GM18507 (cell line): ENCODE measurements around the gene PTGDR2.

Experiments used
- DNase-seq: peaks from one replicate; pipeline ENCODE4 v3.0.0; 2011; ENCODE audit warnings: low read depth; ENCODE audit not compliant: insufficient read length; ENCODE audit errors: extremely low spot score
- FAIRE-seq: peaks from 2 replicates; lab custom pipeline; 2011; peaks lifted over from hg19 to GRCh38; lab: Jason Lieb, UNC

The PTGDR2 gene

DNA sequence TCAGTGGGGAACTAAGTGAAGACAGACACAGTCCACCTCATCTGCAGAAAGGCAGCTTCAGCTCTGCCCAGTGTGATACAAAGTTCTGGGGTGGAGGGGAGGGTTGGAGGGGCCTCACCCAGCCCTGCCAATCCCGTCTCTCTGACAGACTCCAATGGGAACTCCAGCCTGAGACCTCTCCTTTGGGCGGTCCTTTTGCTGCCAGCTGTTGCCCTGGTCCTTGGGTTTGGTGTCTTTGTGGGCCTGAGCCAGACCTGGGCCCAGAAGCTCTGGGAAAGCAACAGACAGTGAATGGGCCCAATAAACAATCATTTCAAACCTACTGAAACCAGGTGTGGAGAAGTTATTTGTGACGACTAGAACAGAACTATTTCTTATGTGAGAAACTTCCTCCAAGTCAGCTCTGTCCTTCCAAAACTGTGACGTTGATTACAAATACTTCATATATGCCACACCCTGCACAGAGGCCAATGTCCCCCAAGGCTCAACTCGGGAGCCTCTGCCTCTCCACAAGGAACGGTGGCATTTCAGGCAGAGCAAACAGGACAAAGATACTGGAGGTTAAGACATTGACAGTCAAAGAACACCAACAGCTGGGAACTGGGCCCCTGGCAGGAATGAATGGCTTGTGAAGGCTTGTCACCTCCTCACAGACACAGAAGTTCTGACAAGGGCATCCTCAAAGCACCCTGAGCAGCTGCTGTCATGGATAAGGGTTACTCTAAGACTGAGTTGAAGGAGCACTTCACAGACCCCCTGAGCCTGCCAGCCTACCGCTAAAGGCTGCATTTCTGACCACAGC, 19.8 kb upstream of the PTGDR2 start:
- FAIRE-seq (no peak), DNase-seq (no peak)

DNA sequence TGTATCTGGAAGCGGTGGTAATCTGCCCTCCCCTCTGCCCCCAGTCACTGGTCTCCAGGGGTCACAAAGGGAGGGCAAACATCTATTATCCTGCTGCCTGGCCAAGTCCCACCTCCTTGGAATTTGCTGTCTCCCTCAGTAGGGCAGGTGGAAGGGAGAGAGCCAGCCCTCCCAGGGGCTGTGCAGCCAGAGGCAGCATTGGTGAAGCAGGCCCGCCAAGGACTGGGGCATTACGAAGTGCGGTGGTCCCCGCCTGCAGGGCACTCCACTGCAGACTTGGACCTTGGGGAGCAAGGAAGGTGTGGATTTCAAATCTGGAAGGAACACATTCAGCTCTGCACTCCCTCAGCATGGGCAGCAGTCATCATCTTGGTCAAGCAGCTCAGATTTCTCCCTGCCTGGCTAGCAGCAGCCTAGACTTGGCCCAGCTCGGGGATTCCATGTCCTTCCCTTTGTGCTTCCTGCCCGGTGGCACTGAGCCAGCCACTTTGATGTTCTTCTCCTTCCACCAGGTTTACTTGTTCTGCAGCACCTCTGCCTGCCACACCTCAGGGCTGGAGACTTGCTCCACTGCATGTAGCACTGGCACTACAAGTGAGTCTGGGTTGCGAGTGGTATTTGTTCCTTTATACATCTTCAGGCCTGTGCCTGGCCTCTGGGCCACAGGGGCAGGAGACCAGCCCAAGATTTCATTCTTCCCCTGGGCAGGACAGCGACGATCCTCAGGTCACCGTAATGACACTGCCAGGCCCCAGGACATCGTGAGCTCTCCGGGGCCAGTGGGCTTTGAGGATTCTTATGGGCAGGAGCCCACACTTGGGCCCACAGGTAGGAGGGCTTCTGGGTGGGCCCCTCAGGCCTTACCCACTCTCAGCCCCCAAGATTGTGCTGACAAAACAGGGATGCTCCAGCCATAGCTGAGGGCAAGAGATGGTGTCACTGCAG, 18.9 kb upstream of the PTGDR2 start:
- FAIRE-seq (no peak), DNase-seq (no peak)

DNA sequence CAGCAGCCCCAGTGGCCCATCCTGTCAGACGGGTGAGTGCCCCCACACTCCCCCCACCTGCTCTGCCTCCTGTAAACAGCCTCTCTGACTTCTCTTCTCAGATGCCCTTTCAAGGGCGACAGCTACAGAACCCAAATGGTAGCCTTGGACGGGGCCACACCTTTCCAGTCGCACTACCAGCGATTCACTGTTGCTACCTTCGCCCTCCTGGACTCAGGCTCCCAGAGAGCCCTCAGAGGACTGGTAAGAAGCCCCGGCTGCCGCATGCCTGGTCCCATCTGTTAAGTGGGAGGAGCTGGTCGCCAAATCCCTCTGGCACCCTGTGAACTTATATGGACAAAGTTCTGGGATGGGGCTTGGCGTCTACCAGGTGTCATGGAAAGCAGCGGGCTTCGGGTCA, 17.8 kb upstream of the PTGDR2 start:
- FAIRE-seq (no peak), DNase-seq (no peak)

DNA sequence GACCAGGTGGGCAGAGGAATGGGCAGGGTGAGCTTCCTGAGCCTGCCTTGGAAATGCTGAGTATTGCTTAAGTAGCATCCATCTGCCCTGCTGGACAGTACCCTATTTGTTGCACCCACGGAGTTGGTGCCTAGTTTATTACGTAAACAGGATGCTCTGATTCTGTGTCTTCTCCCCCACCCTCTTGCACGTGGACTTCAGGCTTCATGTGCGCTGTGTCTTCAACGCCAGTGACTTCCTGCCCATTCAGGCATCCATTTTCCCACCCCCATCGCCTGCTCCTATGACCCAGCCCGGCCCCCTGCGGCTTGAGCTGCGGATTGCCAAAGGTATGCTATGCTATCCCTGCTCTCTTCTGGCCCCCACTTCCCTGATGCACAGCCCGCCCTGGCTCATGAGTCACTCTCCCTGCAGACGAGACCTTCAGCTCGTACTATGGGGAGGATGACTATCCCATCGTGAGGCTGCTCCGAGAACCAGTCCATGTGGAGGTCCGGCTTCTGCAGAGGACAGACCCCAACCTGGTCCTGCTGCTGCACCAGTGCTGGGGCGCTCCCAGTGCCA, 17.3 kb upstream of the PTGDR2 start:
- FAIRE-seq (no peak), DNase-seq (no peak)

DNA sequence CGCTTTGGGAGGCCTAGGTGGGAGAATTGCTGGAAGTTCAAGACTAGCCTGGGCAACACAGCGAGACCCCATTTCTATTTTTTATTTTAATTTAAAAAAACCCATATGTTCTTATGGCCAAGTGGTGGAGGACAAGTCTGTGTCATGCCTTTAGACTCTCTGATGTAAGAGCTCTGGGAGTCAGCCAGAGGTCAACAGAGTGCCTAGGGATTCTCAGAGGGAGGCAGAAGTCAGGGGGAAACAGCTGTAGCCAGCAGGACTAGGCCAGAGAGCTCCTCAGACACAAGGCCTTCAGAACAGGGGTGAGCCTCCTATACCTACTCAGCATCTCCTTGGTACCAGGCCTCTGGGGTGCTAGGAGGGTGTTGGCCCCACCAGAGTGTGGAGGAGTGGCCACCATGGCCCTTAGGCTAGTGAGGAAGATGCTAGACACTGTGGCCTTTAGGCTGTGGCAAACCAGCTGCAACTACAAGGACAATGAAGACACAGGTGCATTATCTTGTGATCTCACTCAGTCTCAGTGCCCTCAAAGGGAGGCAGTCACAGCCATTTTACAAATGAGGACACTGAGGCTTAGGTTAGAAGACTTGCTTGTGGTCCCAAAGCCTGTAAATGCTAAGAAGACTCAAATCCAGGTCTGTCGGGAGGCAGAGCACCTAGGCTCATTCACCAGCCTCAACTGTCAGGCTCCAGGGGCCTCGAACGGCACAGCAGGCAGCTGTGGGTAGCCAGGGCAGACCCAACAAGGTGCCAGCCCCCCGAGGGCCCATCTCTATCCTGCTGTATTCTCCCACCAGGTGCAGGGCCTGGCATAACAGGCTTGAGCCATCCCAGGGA, 16.6 kb upstream of the PTGDR2 start:
- FAIRE-seq, result no peak
- no peak for DNase-seq

DNA sequence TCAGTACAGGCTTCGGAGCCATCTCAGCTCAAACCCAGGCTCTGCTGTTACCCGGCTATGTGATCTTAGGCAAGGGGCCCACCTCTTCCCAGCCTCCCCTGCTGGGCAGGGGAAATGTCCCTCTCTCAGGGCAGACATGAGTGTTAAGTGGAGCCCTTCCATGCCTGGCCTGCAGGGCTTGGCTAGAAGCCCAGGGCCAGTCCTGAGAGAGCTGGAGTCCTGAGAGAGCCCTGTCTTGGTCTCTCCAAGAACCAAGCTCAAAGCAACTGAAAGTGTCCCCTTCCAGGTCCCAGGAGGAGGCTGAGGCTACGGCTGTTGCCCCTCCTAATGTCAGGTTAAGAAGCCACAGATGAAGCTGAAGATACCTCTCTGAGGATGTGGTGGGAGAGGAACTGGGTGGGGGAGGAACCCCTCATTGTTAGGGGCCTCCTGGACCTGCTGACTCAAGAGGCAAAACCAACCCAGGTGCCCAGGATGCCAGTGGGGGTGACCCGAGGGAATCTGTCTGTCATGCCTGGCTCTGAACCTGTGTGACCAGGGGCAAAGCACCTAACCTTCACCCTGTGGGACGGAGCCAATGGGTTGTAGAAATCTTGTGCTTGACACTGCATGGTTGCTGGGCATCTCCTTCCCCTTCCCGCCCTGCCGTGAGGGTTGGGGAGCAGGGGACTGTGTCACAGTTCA, 15.8 kb upstream of the PTGDR2 start:
- FAIRE-seq (no peak), DNase-seq (no peak)

DNA sequence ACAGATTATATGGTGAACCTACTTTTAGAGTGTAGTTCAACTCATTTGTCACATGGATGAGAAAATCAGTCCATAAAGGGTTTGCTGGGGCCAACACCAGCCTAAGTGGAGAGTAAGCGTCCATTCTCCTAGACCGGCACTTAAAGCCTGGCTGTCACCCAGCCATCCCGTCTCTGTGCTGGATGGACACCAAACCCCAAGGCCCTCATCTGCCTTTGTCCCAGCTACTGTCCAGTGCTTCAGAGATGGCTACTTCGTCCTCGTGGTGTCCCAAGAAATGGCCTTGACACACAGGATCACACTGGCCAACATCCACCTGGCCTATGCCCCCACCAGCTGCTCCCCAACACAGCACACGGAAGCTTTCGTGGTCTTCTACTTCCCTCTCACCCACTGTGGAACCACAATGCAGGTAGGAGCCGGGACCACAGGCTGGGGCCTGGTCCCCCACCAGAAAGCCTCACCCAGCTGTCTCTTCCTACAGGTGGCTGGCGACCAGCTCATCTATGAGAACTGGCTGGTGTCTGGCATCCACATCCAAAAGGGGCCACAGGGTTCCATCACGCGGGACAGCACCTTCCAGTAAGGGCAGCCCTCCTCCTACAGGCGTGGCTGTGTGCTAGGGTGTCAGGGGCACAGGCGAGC, 15.1 kb upstream of the PTGDR2 start:
- no peak for FAIRE-seq
- DNase-seq, result no peak

DNA sequence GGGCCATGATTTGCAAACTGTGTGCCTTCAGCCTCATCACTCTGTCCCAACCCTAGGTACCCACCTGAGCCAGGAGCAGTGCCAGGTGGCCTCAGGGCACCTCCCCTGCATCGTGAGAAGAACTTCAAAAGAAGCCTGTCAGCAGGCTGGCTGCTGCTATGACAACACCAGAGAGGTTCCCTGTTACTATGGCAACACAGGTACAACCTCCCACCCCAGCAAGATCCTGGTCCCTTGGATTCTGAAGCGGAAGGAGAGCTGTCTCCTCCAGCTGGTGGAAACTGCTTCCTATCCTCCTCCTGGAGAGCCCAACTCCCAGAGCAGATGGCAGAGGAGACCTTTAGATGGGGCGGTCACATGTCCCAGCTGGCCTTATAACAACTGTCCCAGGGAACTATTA, 14.5 kb upstream of the PTGDR2 start:
- FAIRE-seq (no peak), DNase-seq (no peak)

DNA sequence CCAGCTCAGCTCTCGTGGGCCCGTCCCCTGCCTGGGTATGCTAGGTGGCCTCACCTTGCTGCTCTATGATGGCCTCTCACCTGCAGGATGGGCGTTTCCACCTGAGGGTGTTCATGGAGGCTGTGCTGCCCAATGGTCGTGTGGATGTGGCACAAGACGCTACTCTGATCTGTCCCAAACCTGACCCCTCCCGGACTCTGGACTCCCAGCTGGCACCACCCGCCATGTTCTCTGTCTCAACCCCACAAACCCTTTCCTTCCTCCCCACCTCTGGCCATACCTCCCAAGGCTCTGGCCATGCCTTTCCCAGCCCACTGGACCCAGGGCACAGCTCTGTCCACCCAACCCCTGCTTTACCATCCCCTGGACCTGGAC, 13.7 kb upstream of the PTGDR2 start:
- FAIRE-seq (no peak), DNase-seq (no peak)

DNA sequence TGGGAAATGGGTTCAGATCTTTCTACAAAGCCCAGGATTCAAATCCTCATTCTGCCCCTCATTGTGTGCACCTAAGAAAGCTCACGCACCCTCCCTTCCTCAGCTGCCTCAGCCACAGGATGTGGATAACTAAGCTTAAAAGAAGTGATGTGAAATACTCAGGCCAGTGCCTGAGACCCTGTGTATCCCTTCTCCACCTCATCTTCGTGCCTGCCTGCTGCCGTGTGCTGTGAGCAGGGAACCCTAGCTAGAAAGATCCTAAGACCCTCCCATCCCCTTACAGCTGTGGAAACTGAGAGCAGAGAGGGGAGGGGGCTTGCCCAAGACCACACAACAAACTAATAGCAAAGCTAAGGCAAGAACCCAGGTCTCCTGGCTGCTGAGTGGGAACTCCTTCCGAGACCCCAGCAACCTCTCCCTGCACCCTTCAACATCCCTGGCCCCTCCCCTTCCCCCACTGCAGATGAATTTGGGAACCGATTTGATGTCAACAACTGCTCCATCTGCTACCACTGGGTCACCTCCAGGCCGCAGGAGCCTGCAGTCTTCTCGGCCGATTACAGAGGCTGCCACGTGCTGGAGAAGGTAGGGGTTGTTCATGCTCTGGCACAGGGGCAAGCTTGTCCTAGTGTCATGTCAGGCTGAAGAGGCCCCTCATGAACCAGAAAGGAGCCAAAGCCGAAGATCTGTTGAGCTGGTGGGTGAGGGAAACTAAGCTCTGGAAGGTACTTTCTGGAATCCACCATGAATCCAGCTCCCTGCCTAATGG, 13.1 kb upstream of the PTGDR2 start:
- FAIRE-seq (no peak), DNase-seq (no peak)

DNA sequence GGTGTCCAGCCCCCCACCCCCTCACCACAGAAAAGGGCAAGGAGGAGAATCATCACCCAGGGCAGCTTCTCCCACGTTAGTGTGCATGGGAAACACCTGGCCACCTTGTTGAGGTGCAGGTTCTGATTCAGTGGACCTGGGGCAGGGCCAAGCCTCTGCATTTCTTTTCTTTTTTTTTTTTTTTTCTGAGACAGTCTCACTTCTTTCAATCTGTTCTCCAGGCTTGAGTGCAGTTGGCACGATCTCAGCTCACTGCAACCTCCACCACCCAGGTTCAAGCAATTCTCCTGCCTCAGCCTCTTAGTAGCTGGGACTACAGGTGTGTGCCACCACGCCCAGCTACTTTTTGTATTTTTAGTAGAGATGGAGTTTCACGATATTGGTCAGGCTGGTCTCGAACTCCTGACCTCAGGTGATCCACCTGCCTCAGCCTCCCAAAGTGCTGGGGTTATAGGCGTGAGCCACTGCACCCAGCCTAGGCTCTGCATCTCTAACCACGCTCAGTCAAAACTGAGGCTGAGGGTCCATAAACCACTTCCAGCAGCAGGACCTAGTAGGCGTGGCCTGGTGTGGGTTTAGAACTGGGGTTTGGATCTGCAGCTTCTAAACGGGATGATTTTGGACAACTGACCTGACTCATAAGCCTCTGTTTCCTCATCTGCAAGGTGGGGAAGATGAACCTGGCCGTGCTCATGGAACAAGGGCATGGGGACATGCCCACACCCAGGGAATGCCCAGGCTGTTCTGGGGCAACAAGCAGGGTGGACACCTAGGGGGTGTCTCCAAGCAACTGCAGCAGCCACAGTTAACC, 12.3 kb upstream of the PTGDR2 start:
- no peak for DNase-seq
- FAIRE-seq, result no peak

DNA sequence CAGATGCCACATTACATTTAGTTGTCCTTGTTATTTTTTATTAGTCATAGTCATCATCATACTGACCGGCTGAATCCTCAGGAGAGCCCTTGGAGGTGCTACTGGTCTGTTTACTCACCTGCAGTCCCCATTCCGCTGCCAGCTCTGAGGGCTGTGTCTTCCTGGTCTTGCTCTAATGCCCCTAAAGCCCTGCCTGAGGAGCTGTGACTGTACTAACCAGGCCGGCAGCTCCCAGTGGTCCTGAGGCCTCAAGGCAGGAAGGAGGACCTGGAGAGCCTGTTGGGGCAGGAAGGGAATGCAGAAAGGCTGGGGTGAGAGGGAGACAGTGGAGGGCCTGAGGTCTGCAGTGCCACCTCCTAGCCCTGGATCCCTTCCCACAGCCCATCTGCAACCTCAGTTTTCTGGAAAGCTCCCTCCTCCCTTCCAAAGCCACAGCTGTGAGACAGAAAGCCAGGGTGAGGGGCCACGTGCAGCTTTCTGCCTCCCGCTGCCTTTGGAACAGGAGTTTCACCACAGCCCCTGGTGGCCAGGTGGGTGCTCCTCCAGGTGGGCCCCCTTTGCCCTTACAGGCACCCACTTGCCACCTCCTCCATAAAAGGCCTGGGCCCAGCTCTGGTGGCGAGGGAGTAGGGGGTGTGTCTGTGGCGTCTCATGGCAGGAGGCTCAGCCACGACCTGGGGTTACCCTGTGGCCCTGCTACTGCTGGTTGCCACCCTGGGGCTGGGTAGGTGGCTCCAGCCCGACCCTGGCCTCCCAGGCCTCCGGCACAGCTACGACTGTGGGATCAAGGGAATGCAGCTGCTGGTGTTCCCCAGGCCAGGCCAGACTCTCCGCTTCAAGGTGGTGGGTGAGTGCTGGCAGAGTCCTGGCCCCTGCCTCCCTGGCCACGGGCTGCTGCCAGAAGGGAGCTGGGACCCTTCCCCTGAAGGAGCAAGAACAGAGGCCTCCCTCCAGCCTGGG, 11.4 kb upstream of the PTGDR2 start, which contains the start of gene ZP1:
TSS of gene ZP1 (plus strand) at position 632 of the 960 bp plus-strand sequence. CDS start at position 652, 20 bp downstream.
- no peak for FAIRE-seq
- DNase-seq, result no peak

DNA sequence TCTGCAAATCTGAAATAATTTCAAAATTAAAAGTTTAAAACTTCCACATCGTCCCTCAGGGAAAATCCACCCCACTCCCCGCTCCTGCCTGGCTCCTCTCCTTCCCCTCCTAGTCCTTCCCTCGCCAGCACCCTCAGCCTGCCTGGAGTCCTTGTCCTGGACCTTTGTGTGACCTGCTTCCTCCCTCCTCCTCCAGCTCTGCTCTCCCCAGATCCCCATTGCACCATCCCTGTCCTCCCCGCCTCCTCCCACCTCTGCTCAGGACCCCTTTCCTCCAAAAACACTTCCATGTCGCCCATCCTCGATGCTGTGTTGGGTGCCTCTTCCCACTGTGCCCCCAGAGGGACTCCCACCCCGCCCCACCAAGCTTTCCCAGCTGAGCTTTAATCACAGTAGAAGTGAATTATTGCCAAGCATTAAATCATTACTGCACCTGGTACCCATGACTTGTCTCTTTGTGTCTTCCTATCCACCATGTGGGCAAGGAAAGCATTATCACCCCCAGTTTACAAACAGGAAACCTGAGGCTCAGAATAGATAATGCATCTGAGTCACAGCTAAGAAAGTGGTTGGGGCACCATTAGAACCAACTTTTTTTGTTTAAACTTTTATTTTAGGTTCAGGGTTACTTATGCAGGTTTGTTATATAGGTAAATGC, 9.2 kb upstream of the PTGDR2 start:
- FAIRE-seq (no peak), DNase-seq (no peak)

DNA sequence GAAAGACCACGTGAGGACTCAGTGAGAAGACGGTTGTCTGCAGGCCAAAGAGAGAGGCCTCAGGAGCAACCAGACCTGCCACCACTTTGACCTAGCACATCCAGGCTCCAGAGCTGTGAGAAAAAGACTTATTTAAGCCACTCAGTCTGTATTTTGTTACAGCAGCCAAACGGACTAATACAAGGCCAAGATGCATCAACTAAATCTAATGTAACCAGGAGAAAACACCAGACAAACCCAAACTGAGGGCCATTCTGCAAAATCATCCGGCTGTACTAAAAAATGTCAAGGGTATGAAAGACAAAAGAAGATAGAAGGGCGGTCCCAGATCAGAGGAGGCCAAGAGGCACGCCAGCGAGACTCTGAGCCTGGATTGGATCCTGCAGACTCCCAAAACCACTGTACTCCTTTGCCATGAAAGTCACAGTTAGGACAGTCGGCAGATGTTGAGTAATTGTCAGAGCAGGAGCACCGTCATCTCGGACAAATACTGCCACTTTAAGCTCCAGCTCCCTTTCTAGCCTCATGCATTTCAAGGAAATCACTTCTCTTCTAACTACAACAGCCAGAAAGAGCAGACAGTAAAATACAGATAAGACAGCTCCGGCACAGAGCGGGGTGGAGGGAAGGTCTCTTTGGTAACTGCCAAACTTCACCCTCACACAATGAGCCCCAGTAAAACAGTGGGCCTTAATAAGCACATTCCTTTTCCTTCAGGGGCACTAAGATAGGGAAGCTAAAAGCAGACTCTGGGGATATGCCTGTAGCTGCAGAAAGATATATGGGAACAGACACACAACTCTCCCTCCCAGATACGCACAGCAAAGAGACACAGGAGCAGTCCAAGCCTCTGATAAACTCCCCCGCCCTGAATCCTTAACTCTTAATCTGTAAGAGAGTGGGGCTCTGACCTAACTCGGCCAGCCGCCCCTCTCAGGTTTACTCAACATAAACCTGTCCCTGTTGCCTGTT, 8.1 kb upstream of the PTGDR2 start:
- DNase-seq (no peak), FAIRE-seq (no peak)
